ENCODE results near the gene SUV39H2.

DNA sequence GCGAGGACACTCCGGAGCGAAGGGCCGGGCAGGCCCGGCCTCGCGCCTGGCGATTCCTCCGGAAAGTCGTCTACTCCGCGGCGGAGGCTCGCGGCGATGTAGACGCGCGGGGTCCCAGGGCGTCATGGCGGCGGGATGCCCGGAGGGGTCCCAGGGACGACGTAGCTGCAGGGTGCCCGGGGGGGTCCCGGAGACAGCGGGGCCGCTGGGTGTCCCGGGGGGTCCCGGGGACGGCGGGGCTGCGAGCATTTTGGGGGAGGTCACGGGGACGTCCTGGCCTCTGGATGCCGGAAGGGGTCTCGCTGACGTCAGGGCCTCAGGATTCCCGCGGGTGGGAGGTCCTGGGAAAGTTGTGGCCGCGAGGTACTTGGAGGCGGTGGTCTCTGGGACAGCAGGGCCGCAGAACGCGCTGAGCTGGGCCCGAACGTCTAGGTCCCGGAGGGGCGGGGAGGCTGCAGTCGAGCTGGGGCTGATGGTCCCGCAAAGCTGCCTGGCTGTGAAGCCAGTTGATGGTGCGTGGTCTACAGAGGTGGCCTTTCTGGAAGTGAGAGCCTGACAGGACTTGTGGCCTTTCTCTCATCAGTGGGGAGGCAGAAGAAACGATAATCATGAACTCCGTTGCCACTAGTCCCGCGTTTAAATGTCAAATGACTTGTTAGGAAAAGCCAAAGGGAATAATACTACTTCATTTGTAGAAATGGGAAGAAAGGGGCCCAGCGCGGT, 39.9 kb upstream of the SUV39H2 start:
- TF ChIP-seq, protein P1, sequence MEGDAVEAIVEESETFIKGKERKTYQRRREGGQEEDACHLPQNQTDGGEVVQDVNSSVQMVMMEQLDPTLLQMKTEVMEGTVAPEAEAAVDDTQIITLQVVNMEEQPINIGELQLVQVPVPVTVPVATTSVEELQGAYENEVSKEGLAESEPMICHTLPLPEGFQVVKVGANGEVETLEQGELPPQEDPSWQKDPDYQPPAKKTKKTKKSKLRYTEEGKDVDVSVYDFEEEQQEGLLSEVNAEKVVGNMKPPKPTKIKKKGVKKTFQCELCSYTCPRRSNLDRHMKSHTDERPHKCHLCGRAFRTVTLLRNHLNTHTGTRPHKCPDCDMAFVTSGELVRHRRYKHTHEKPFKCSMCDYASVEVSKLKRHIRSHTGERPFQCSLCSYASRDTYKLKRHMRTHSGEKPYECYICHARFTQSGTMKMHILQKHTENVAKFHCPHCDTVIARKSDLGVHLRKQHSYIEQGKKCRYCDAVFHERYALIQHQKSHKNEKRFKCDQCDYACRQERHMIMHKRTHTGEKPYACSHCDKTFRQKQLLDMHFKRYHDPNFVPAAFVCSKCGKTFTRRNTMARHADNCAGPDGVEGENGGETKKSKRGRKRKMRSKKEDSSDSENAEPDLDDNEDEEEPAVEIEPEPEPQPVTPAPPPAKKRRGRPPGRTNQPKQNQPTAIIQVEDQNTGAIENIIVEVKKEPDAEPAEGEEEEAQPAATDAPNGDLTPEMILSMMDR (IDR thresholded peaks at IDR 0.05) = no peak
- TF ChIP-seq POLR2A (IDR thresholded peaks at IDR 0.05) = no peak
